PFSK-1 (cell line): ENCODE results near the gene MIXL1.

Source experiments
- POLR2AphosphoS5 ChIP-seq: IDR thresholded peaks from 2 replicates; pipeline ENCODE4 v1.6.1; 2012; ENCODE audit warnings: low read depth, mild to moderate bottlenecking, control low read depth, low read length, moderate library complexity
- SIN3A ChIP-seq: IDR thresholded peaks from 2 replicates; pipeline ENCODE4 v1.6.1; 2012; ENCODE audit warnings: mild to moderate bottlenecking, low read length, moderate library complexity, borderline replicate concordance; ENCODE audit not compliant: insufficient read depth
- TAF1 ChIP-seq: IDR thresholded peaks from 2 replicates; pipeline ENCODE4 v1.6.1; 2012; ENCODE audit warnings: low read length, control low read depth, borderline replicate concordance; ENCODE audit not compliant: insufficient read depth
- TF ChIP-seq, protein P1 (sequence below), 2 experiments: IDR thresholded peaks; 2 replicates each; pipeline versions ENCODE4 v1.6.1 to v1.8.0; 2011 to 2012; ENCODE audit warnings: low read depth in 2 of 2, low read length in 2 of 2, control low read depth in 1 of 2, inconsistent platforms in 1 of 2, mild to moderate bottlenecking in 1 of 2, moderate library complexity in 1 of 2; ENCODE audit not compliant: insufficient read depth in 1 of 2

- TF ChIP-seq, protein P1, sequence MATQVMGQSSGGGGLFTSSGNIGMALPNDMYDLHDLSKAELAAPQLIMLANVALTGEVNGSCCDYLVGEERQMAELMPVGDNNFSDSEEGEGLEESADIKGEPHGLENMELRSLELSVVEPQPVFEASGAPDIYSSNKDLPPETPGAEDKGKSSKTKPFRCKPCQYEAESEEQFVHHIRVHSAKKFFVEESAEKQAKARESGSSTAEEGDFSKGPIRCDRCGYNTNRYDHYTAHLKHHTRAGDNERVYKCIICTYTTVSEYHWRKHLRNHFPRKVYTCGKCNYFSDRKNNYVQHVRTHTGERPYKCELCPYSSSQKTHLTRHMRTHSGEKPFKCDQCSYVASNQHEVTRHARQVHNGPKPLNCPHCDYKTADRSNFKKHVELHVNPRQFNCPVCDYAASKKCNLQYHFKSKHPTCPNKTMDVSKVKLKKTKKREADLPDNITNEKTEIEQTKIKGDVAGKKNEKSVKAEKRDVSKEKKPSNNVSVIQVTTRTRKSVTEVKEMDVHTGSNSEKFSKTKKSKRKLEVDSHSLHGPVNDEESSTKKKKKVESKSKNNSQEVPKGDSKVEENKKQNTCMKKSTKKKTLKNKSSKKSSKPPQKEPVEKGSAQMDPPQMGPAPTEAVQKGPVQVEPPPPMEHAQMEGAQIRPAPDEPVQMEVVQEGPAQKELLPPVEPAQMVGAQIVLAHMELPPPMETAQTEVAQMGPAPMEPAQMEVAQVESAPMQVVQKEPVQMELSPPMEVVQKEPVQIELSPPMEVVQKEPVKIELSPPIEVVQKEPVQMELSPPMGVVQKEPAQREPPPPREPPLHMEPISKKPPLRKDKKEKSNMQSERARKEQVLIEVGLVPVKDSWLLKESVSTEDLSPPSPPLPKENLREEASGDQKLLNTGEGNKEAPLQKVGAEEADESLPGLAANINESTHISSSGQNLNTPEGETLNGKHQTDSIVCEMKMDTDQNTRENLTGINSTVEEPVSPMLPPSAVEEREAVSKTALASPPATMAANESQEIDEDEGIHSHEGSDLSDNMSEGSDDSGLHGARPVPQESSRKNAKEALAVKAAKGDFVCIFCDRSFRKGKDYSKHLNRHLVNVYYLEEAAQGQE (IDR thresholded peaks at IDR 0.05; ENCODE audit: insufficient read depth in 1 of 2, low read depth in 2 of 2, low read length in 2 of 2): no peak
- TF ChIP-seq TAF1: no peak
- no peak for TF ChIP-seq SIN3A
- no peak for TF ChIP-seq POLR2AphosphoS5
Observed at GRCh38 chr1:226185141-226186036, 38.1 kb upstream of the MIXL1 start.
